Stimulated activated CD8-positive, alpha-beta memory T cell treated with anti-CD3 and anti-CD28 coated beads, Interleukin-2, amount 100 ng/mL, for 1 hour (primary cell): Measurements from ENCODE around the gene PDYN.
"Not testable (repeated sequence)": the region's sequence is repeated elsewhere in the genome, so short reads cannot be mapped to it uniquely, and the experiment has no call there.

Source experiments
- DNase-seq, 2 donors: peaks; one replicate each; pipeline ENCODE4 v3.0.0-alpha.2; 2020; ENCODE audit warnings: low read depth in 2 of 2

Gene PDYN

GRCh38 chr20:1993986-1994385 is at the start of gene PDYN:
TSS of gene PDYN (minus strand) at chr20:1994058. CDS start at chr20:1983084, 10,974 bp downstream.
- DNase-seq, result no peak

DNA sequence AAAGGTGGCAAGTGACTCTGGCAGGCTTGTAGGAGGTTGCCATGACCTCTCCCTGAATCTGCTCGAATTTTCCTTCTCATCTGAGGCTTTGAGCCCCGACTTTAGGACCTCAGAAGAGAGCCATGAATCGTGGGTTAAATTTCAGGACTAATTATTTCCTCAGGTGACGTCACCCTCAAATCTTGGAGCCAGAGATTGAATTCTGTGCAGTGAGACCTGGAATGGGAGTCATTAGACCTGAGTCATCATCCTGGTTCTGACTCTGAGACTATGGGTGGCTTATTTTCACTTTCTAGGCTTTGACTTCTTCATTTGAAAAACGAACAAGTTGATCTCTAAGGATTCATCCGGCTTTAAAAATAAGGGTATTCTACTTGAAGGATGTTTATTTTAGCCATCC is 48.5 kb upstream of the PDYN start:
- no peak for DNase-seq

DNA sequence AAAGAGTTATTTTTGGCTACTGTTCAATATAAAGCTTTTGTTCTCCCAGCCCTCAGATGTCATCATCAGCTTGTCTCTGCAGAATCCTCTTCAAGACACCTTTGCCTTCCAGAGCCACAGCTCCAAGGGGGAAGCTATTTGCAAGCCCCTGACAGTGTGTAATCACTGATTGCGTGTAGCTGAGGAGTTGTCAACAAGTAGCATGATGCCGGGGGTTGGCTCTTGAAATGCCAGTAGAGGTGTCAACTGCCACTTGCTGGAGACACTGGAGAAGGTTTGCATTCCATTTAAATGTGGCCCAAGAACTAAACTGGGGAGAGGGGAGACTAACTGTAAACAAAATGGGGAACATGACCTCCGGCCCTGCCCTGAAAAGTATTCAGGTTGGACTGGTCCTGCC is 44.3 kb upstream of the PDYN start:
- DNase-seq, result no peak

- DNase-seq, result no peak
Observed at GRCh38 chr20:2037296-2037914, 43.5 kb upstream of the PDYN start.

DNA sequence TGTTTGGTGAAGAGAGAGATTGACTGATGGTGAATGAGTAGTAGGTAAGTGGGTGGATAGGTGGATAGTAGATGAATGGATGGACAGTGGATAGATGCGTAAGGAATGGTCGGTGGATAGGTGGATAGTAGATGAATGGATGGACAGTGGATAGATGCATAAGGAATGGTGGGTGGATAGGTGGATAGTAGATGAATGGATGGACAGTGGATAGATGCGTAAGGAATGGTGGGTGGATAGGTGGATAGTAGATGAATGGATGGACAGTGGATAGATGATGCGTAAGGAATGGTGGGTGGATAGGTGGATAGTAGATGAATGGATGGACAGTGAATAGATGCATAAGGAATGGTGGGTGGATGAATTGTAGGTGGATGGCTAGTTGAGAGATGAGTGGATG is 42.5 kb upstream of the PDYN start:
- not testable (repeated sequence) for DNase-seq

- DNase-seq, result no peak
Observed at GRCh38 chr20:2032168-2032567, 38.3 kb upstream of the PDYN start.

GRCh38 chr20:2026514-2026913 is 32.7 kb upstream of the PDYN start:
- DNase-seq, result no peak

- no peak for DNase-seq
Observed at GRCh38 chr20:2026004-2026403, 32.1 kb upstream of the PDYN start.

- DNase-seq, result no peak
Observed at GRCh38 chr20:2023151-2023550, 29.3 kb upstream of the PDYN start.

DNA sequence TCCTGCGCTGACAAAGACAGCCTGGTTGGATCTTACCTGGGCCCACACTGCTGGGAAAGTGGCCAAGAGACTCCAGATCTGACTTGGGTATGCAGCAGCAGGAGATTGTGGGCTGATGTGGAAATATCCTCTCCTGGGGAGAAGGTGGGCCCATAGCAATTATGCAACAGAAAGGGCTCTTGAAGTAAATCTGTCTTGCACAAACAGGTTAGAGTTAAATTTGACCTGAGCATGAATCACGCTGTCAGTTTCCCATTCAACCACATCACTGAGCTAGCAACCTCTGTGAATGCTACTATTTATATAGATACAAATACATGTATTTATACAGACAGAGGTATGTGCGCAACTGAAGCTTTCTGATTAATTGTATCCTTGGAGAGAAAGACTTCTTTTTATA is 28.3 kb upstream of the PDYN start:
- DNase-seq, result no peak

GRCh38 chr20:2010533-2010932 is 16.7 kb upstream of the PDYN start:
- no peak for DNase-seq

GRCh38 chr20:2006452-2007361 is 12.8 kb upstream of the PDYN start:
- peak in 1 of 2 donors; percentile 2 for DNase-seq

DNA sequence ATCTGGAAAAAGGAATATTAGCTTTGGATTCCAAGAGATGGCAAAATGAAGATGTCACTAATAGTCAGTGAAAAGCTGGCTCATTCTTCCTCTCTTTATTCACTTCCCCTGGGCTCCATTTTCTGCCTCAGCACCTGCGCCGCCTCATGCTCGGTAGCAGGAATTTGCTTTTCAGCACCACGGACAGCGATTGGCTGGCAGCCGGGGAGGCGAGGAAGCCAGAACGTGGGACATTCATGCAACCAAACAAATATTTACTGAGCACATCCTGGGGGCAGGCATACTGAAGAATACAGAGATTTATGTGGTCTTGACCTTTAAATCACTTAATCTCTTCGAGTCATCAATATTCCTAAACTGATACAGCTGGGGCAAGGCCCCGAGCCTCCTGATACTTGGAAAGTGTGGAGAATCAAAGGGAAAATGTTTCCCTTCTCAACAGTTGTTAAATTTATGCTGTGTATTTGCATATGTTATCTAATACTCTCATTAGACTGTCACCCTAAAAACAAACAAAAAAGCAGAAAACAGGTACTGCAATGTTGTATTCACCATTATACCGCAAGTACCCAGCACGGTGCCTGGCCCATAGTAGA is 12.1 kb upstream of the PDYN start:
- DNase-seq, result peak in 1 of 2 donors; percentile 33

DNA sequence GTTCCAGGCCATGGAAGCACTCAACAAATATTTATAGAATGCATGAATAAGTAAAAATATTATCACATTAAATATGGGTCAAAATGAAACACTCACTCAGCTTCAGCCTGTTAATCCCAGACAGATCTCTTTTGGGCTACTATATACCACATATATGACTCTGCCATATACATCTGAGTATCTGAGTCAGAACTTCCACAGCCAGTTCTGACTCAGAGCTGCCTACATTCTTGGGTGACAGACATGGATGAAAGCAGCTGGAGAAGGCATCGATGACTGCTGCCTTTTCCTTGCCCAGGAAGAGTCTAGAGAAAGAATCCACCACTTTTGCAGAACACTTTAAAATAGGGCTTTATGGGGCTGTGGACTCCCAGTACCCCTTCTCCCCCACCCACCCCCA is 11.5 kb upstream of the PDYN start:
- DNase-seq, result no peak

- no peak for DNase-seq
Observed at GRCh38 chr20:2004171-2004570, 10.3 kb upstream of the PDYN start.

GRCh38 chr20:2002365-2002764 is 8.5 kb upstream of the PDYN start:
- no peak for DNase-seq

DNA sequence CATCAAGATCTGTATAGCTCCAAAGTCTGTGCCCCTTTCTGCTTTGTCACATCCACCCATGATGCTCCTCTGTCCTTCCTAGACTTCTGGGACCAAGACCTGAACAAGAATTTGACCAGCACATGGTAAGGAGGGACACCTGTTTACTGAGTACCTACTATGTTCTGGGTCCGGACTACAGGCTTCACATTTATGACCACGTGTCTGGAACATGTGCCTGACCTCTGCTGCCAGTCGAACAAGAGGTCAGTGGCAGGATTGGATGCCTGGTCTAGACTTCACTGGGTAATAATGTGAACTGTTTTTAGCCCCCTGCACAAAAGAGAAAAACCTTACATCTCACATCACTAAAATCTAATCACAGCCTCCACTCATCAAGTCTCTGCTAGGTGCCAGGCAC is 7.3 kb upstream of the PDYN start:
- DNase-seq, result no peak

GRCh38 chr20:2000285-2000684 is 6.4 kb upstream of the PDYN start:
- DNase-seq, result no peak

GRCh38 chr20:1998715-1999114 is 4.9 kb upstream of the PDYN start:
- DNase-seq, result no peak

- no peak for DNase-seq
Observed at GRCh38 chr20:1998193-1998520, 4.3 kb upstream of the PDYN start.

DNA sequence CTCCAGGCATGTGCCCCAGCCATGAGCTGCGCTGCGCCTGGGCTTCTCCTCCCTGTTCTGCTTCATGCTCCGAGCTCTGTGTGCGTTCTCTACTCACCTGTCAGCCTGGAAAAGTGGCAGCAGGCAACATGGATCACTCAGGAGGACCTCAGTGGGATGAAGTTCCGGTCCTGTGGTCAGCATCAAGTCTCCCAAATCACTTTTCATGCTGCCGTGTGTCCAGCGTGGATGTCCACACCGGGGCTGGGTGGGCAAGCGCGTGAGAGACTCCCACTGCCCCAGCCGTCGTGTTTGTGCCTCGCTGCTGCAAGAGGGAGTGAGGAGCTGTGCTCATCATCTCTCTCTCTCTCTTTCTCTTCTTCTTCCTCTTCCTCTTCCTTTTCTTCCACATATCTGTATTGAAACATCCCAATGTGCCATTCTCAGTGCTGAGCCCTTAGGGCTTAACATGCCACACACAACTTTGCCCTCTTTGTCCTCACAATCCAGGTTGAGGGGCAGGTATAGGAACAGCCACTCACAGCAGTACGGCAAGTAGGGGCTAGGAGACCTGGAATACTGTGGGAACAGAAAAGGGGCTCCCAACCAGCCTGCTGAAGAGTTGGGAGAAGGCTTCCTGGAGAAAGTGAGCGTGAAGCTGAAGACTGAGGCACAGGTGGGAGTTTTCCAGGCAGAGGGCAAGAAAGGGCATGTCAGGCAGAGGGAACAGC is 3.8 kb upstream of the PDYN start:
- no peak for DNase-seq

- DNase-seq, result no peak
Observed at GRCh38 chr20:1995531-1996310, 1.9 kb upstream of the PDYN start.
